ENCODE measurements around the gene MMP27.

Gene MMP27

GRCh38 chr11:102661040-102661439 is 44.5 kb downstream of the MMP27 start:
- Histone ChIP-seq H3K4me3 (replicated peaks; ENCODE audit: insufficient read depth, low read length) (no peak overlapping the region), H3K27me3 (ENCODE audit: insufficient read depth, poor library complexity, severe bottlenecking) (no peaks in the 10 kb centered on the region), H3K27ac (replicated peaks) (no peak overlapping the region)
- DNase-seq (ENCODE audit: low read depth in 1 of 2, low spot score in 1 of 2): no peak
- no peak for TF ChIP-seq GABPA (IDR thresholded peaks at IDR 0.05; ENCODE audit: low read depth)
- no peak for TF ChIP-seq POLR2AphosphoS5 (IDR thresholded peaks at IDR 0.05; ENCODE audit: low read depth)

- Histone ChIP-seq H3K27me3 (ENCODE audit: insufficient read depth, poor library complexity, severe bottlenecking) (no peaks in the 10 kb centered on the region), H3K4me3 (replicated peaks; ENCODE audit: insufficient read depth, low read length) (no peak overlapping the region), H3K27ac (replicated peaks) (no peak overlapping the region)
- TF ChIP-seq SPI1 (IDR thresholded peaks at IDR 0.05; ENCODE audit: borderline replicate concordance, low read depth) (no peak), GABPA (IDR thresholded peaks at IDR 0.05; ENCODE audit: low read depth) (no peak), CTCF (IDR thresholded peaks at IDR 0.05; ENCODE audit: insufficient read depth, low read length) (no peak), REST (IDR thresholded peaks at IDR 0.05; ENCODE audit: insufficient replicate concordance, low read depth) (no peak), POLR2AphosphoS5 (IDR thresholded peaks at IDR 0.05; ENCODE audit: low read depth) (no peak)
- no peak for DNase-seq (ENCODE audit: low read depth in 1 of 2, low spot score in 1 of 2)
These were observed 49.0 kb downstream of the MMP27 start for GRCh38 chr11:102656528-102656927.

GRCh38 chr11:102655547-102655946 is 50.0 kb downstream of the MMP27 start:
- no peak for DNase-seq (ENCODE audit: low read depth in 1 of 2, low spot score in 1 of 2)
- no peak overlapping the region for H3K27ac ChIP-seq (replicated peaks)
- H3K27me3 ChIP-seq (ENCODE audit: insufficient read depth, poor library complexity, severe bottlenecking): no peaks in the 10 kb centered on the region
- H3K4me3 ChIP-seq (replicated peaks; ENCODE audit: insufficient read depth, low read length): no peak overlapping the region
- TF ChIP-seq REST (IDR thresholded peaks at IDR 0.05; ENCODE audit: insufficient replicate concordance, low read depth): no peak
- no peak for TF ChIP-seq CTCF (IDR thresholded peaks at IDR 0.05; ENCODE audit: insufficient read depth, low read length)
- no peak for TF ChIP-seq GABPA (IDR thresholded peaks at IDR 0.05; ENCODE audit: low read depth)
- no peak for TF ChIP-seq SPI1 (IDR thresholded peaks at IDR 0.05; ENCODE audit: borderline replicate concordance, low read depth)
- no peak for TF ChIP-seq POLR2AphosphoS5 (IDR thresholded peaks at IDR 0.05; ENCODE audit: low read depth)

- Histone ChIP-seq H3K27ac (replicated peaks) (no peak overlapping the region), H3K4me3 (replicated peaks; ENCODE audit: insufficient read depth, low read length) (no peak overlapping the region), H3K27me3 (ENCODE audit: insufficient read depth, poor library complexity, severe bottlenecking) (no peaks in the 10 kb centered on the region)
- peak in 1 of 2 experiments; percentile 23 for DNase-seq (ENCODE audit: low read depth in 1 of 2, low spot score in 1 of 2)
- no peak for TF ChIP-seq REST (IDR thresholded peaks at IDR 0.05; ENCODE audit: insufficient replicate concordance, low read depth)
- TF ChIP-seq POLR2AphosphoS5 (IDR thresholded peaks at IDR 0.05; ENCODE audit: low read depth): no peak
- no peak for TF ChIP-seq SPI1 (IDR thresholded peaks at IDR 0.05; ENCODE audit: borderline replicate concordance, low read depth)
- no peak for TF ChIP-seq GABPA (IDR thresholded peaks at IDR 0.05; ENCODE audit: low read depth)
These were observed 50.8 kb downstream of the MMP27 start for GRCh38 chr11:102654761-102655160.

Data from HL-60 (cell line).